HepG2 (cell line): ENCODE data around the gene PSMB9. TPM values are rescaled to one million over a fixed set of nuclear protein-coding genes. Genes with fewer than 3 reads are reported as not detected.
A peak's percentile ranks its signal among the peaks of the same experiment; 100 is the strongest.

Experiments
- ASH2L ChIP-seq: fragments of 300-600, 200-600 bp; sonication (generic); IDR thresholded peaks from 2 replicates; pipeline ENCODE4 v1.7.0; 2017; ENCODE audit warnings: low read depth, mild to moderate bottlenecking, moderate library complexity, mixed read lengths, low read length; ENCODE audit not compliant: insufficient read length
- ATRX ChIP-seq: sonication (generic); formaldehyde crosslinking; IDR thresholded peaks from 2 replicates; pipeline ENCODE4 v1.4.0; 2020; ENCODE audit warnings: missing genetic modification reagents, borderline replicate concordance
- CBFB ChIP-seq: sonication (generic); formaldehyde crosslinking; IDR thresholded peaks from 2 replicates; pipeline ENCODE4 v1.4.0; 2020; ENCODE audit warnings: missing genetic modification reagents
- CC2D1A ChIP-seq: sonication (generic); formaldehyde crosslinking; IDR thresholded peaks from 2 replicates; pipeline ENCODE4 v1.8.1; 2023; ENCODE audit warnings: mild to moderate bottlenecking, missing genetic modification reagents
- CCDC6 ChIP-seq: sonication (generic); formaldehyde crosslinking; IDR thresholded peaks from 2 replicates; pipeline ENCODE4 v1.8.1; 2022; ENCODE audit warnings: mild to moderate bottlenecking, missing genetic modification reagents, moderate library complexity
- EEA1 ChIP-seq: sonication (generic); formaldehyde crosslinking; IDR thresholded peaks from 2 replicates; pipeline ENCODE4 v1.5.1; 2020; ENCODE audit warnings: mild to moderate bottlenecking, missing genetic modification reagents, borderline replicate concordance
- HOXA3 ChIP-seq: sonication (generic); formaldehyde crosslinking; IDR thresholded peaks from 2 replicates; pipeline ENCODE4 v1.5.0; 2020; ENCODE audit warnings: missing genetic modification reagents
- ISL2 ChIP-seq: sonication (generic); formaldehyde crosslinking; IDR thresholded peaks from 2 replicates; pipeline ENCODE4 v1.5.0; 2020; ENCODE audit warnings: missing genetic modification reagents
- NR2F6 ChIP-seq, 2 experiments: IDR thresholded peaks; 2 replicates each; pipeline ENCODE4 v1.6.1; 2016; ENCODE audit warnings: antibody characterized with exemption in 1 of 2, mild to moderate bottlenecking in 1 of 2
- NR3C1 ChIP-seq: sonication (generic); formaldehyde crosslinking; IDR thresholded peaks from 2 replicates; pipeline ENCODE4 v1.4.0; 2020; ENCODE audit warnings: missing genetic modification reagents
- PITX1 ChIP-seq: sonication (generic); formaldehyde crosslinking; IDR thresholded peaks from 2 replicates; pipeline ENCODE4 v1.5.1; 2020; ENCODE audit warnings: mild to moderate bottlenecking, missing genetic modification reagents
- REST ChIP-seq, 2 experiments: IDR thresholded peaks; 2 replicates each; pipeline ENCODE4 v1.6.1; 2011 to 2012; ENCODE audit warnings: low read length in 2 of 2, borderline replicate concordance in 1 of 2, low read depth in 1 of 2, mild to moderate bottlenecking in 1 of 2, moderate library complexity in 1 of 2
- SPEN ChIP-seq: sonication (generic); formaldehyde crosslinking; IDR thresholded peaks from 2 replicates; pipeline ENCODE4 v1.5.1; 2020; ENCODE audit warnings: low read depth, mild to moderate bottlenecking, missing genetic modification reagents
- TOPORS ChIP-seq: sonication (generic); formaldehyde crosslinking; IDR thresholded peaks from 2 replicates; pipeline ENCODE4 v1.8.0; 2023; ENCODE audit warnings: mild to moderate bottlenecking, missing genetic modification reagents
- ZNF414 ChIP-seq: sonication (generic); formaldehyde crosslinking; IDR thresholded peaks from 2 replicates; pipeline ENCODE4 v1.5.0; 2020; ENCODE audit warnings: missing genetic modification reagents
- ZNF556 ChIP-seq: sonication (generic); formaldehyde crosslinking; IDR thresholded peaks from 2 replicates; pipeline ENCODE4 v1.4.0; 2020; ENCODE audit warnings: mild to moderate bottlenecking, missing genetic modification reagents, borderline replicate concordance
- ZNF607 ChIP-seq: sonication (generic); formaldehyde crosslinking; IDR thresholded peaks from 2 replicates; pipeline ENCODE4 v1.5.1; 2020; ENCODE audit warnings: missing genetic modification reagents, mild to moderate bottlenecking, borderline replicate concordance
- ZNF883 ChIP-seq: sonication (generic); formaldehyde crosslinking; IDR thresholded peaks from 2 replicates; pipeline ENCODE4 v1.5.1; 2020; ENCODE audit warnings: mild to moderate bottlenecking, missing genetic modification reagents; ENCODE audit errors: not compliant biosample characterization
- polyA plus RNA-seq, 8 experiments: library from polyadenylated mRNA; depleted of rRNA in 3 of 8; stranded (reverse) in 7 of 8; unstranded in 1 of 8; fragments of >200 nt; fragmentation: Illumina TruSeq in 4 of 8; extraction: Trizol in 4 of 8; gene quantifications; 2 replicates each; pipeline versions ENCODE4 v1.2.1 to v1.2.3, GENCODE V29; 2011 to 2016; ENCODE audit warnings: low read depth in 4 of 8, missing spikeins in 1 of 8, mixed read lengths in 1 of 8; ENCODE audit not compliant: insufficient read depth in 1 of 8
- total RNA-seq, 5 experiments: library from RNA; depleted of rRNA; stranded (reverse); fragments of >200 nt; fragmentation: Illumina TruSeq; extraction: Trizol; gene quantifications; 2 replicates each; pipeline ENCODE4 v1.2.3, GENCODE V29; 2016; ENCODE audit warnings: low read depth in 1 of 5
- TF ChIP-seq, protein P1 (sequence below): sonication (generic); formaldehyde crosslinking; IDR thresholded peaks from 2 replicates; pipeline ENCODE4 v1.4.0; 2020; ENCODE audit warnings: mild to moderate bottlenecking, missing genetic modification reagents

Gene PSMB9
- total and polyA plus RNA-seq, 2 of the 13 experiments (the other 11 are each of a cell fraction or from before 2014, with no cell fraction given), result 15.6 to 16.0 TPM

DNA sequence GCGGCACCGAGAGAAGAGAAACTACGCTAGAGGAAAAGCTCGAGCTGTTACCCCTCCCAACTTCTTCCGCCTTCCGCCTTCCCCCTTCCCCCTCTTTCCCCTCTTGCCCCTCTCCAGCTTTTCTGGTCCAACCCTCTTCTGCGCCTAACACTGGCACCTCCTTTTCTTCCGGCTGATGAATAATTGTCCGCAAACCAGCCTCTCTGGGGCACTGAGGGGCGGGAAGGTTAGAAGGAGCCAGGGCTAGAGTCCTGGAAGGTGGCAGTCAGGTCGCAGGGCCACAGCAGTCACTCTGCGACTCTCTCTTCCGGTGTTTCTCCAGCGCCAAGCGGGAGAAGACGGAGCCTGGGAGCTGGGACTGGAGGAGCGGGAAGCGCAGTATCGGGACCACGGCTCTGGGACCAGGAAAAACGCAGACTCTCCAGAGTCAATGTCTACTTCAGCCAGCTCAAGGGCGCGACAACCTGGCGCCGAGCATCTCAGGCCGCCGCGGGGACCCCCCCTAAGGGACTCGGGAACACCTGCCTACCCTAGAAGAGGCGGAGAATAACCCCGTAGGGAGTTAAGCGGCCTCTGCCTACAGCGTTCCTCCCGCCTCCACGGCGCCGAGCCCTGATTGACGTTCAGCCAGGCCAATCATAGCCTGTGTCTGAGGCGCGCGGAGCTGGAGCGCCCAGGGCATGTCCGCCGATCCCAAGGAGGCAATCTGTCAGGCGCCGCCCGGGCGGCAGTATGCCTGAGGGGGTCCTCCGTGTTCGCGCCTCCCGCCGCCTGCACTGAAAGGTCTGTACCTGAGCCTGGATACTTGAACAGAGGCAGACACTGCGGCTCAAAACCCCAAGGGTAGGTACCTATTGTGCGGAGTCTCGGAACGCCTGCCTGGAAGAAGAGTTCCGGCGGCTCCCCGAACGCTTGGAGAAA, 40.4 kb downstream of the PSMB9 start (continued):
- TF ChIP-seq ATRX (no peak), HOXA3 (peak; percentile 83; the same call in 1 of the 2 replicates), ZNF556 (0 out of 2 replicates have a peak, but pooled peaks have one; percentile 67), ZNF883 (peak; percentile 97), ISL2 (CRISPR knock-in tag) (no peak), CBFB (peak; percentile 57), TOPORS (CRISPR knock-in tag) (0 out of 2 replicates have a peak, but pooled peaks have one; percentile 71), ASH2L (peak; percentile 84), ZNF414 (CRISPR knock-in tag) (no peak), ZNF607 (CRISPR knock-in tag) (peak; percentile 56; the same call in 1 of the 2 replicates), CCDC6 (CRISPR knock-in tag) (peak; percentile 19; the same call in 1 of the 2 replicates), REST (IDR thresholded peaks at IDR 0.05; ENCODE audit: borderline replicate concordance in 1 of 2, low read depth in 1 of 2, low read length in 2 of 2) (peak in 1 of 2 experiments; percentile 75; a peak in 1 of 4 replicates), NR2F6 (IDR thresholded peaks at IDR 0.05) (no peak; the same call in 1 of the 2 replicates), NR2F6 (CRISPR knock-in tag; IDR thresholded peaks at IDR 0.05) (peak; percentile 35; the same call in 1 of the 2 replicates), SPEN (CRISPR knock-in tag) (peak; percentile 80), CC2D1A (CRISPR knock-in tag) (no peak), PITX1 (CRISPR knock-in tag) (peak; percentile 68; the same call in 1 of the 2 replicates), NR3C1 (CRISPR knock-in tag) (no peak), EEA1 (CRISPR knock-in tag) (peak; percentile 68; the same call in 1 of the 2 replicates)
- TF ChIP-seq, protein P1, sequence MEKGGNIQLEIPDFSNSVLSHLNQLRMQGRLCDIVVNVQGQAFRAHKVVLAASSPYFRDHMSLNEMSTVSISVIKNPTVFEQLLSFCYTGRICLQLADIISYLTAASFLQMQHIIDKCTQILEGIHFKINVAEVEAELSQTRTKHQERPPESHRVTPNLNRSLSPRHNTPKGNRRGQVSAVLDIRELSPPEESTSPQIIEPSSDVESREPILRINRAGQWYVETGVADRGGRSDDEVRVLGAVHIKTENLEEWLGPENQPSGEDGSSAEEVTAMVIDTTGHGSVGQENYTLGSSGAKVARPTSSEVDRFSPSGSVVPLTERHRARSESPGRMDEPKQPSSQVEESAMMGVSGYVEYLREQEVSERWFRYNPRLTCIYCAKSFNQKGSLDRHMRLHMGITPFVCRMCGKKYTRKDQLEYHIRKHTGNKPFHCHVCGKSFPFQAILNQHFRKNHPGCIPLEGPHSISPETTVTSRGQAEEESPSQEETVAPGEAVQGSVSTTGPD (CRISPR knock-in tag), result 0 out of 2 replicates have a peak, but pooled peaks have one; percentile 11
